SU-DHL-6 (cell line): ENCODE measurements around the gene SLC45A1.

ENCODE experiments used
- H2AFZ ChIP-seq: fragments of 200-600 bp; sonication (generic); 2 replicates; pipeline ENCODE4 v1.6.1; 2014; ENCODE audit warnings: low read depth, mild to moderate bottlenecking, moderate library complexity, mixed read lengths, antibody characterized with exemption, low read length; ENCODE audit not compliant: severe bottlenecking
- H3F3A ChIP-seq: fragments of 200-600 bp; shearing (Covaris generic); 2 replicates; pipeline ENCODE4 v1.6.0; 2016; ENCODE audit warnings: antibody characterized with exemption, mild to moderate bottlenecking; ENCODE audit not compliant: insufficient read depth
- H3K27ac ChIP-seq: fragments of 200-600 bp; sonication (generic); 2 replicates; pipeline ENCODE4 v1.5.1; 2016; ENCODE audit warnings: low read depth, mild to moderate bottlenecking, low read length, moderate library complexity, mixed read lengths
- H3K27me3 ChIP-seq: fragments of 200-600 bp; sonication (generic), shearing (Covaris generic); 2 replicates; pipeline ENCODE4 v1.6.0; 2014; ENCODE audit warnings: mild to moderate bottlenecking, low read length
- H3K36me3 ChIP-seq: fragments of 200-600 bp; sonication (generic); 2 replicates; pipeline ENCODE4 v1.6.1; 2014; ENCODE audit warnings: mild to moderate bottlenecking, low read length, mixed read lengths
- H3K4me2 ChIP-seq: fragments of 300-600, 200-600 bp; shearing (Covaris generic), sonication (generic); 2 replicates; pipeline ENCODE4 v1.6.0; 2014; ENCODE audit warnings: low read length, low read depth, mild to moderate bottlenecking; ENCODE audit not compliant: poor library complexity, severe bottlenecking
- H3K4me3 ChIP-seq: fragments of 200-600 bp; sonication (generic); 2 replicates; pipeline ENCODE4 v1.5.1; 2014; ENCODE audit warnings: antibody characterized with exemption, low read length, mild to moderate bottlenecking, mixed read lengths; ENCODE audit not compliant: insufficient read depth, poor library complexity, severe bottlenecking
- H3K79me2 ChIP-seq: fragments of 200-600 bp; sonication (generic); 2 replicates; pipeline ENCODE4 v1.6.1; 2014; ENCODE audit warnings: mild to moderate bottlenecking, low read length, moderate library complexity; ENCODE audit not compliant: insufficient read depth
- H3K9ac ChIP-seq: fragments of 200-600 bp; sonication (generic); 2 replicates; pipeline ENCODE4 v1.7.0; 2014; ENCODE audit warnings: mild to moderate bottlenecking, low read length
- H3K9me2 ChIP-seq: fragments of 200-600 bp; sonication (generic); replicated peaks from 2 replicates; pipeline ENCODE4 v1.6.1; 2014; ENCODE audit warnings: low read length; ENCODE audit not compliant: insufficient read depth
- H3K9me3 ChIP-seq: fragments of 200-600 bp; sonication (generic); 2 replicates; pipeline ENCODE4 v1.6.1; 2014; ENCODE audit warnings: low read length, mixed read lengths; ENCODE audit not compliant: insufficient read depth
- H4K20me1 ChIP-seq: fragments of 200-600 bp; sonication (generic); 2 replicates; pipeline ENCODE4 v1.6.1; 2014; ENCODE audit warnings: low read depth, mild to moderate bottlenecking, antibody characterized with exemption, low read length, moderate library complexity, mixed read lengths
- EZH2phosphoT487 ChIP-seq: fragments of 200-600 bp; sonication (generic), shearing (Covaris generic); conservative IDR thresholded peaks from 2 replicates; pipeline ENCODE4 v1.6.1; 2018; ENCODE audit warnings: mild to moderate bottlenecking, antibody characterized with exemption, low read length, moderate library complexity, mixed read lengths
- TF ChIP-seq, protein P1 (sequence below): fragments of 200-600 bp; sonication (generic); IDR thresholded peaks from one replicate; pipeline ENCODE4 v1.5.1; 2017; ENCODE audit warnings: antibody characterized with exemption, mild to moderate bottlenecking, low read length, moderate library complexity; ENCODE audit not compliant: insufficient read depth, poor library complexity, severe bottlenecking

The SLC45A1 gene

DNA sequence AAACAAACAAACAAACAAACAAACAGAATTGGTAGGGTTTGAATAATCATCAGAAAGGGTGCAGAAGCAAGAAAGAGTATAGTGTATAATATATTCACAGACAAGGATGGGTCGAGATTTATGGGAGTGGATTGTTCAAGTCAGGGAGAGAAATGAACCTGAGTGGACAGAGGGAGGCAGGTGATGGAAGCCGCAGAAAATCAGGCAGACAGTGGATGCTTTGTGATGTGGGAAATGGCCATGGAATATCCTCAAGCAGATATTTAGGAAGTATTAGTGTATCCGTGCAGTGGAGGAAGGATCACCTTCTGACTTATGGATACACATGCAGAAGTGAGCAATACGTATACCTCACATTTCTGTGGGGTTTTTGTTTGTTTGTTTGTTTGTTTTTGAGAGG, 14.0 kb upstream of the SLC45A1 start:
- no peaks in the 10 kb centered on the region for H3F3A ChIP-seq
- no peaks in the 10 kb centered on the region for H4K20me1 ChIP-seq
- H3K27me3 ChIP-seq, result no peaks in the 10 kb centered on the region
- no peak overlapping the region for H3K9ac ChIP-seq
- H3K36me3 ChIP-seq, result no peaks in the 10 kb centered on the region
- no peaks in the 10 kb centered on the region for H3K9me2 ChIP-seq
- TF ChIP-seq, protein P1, sequence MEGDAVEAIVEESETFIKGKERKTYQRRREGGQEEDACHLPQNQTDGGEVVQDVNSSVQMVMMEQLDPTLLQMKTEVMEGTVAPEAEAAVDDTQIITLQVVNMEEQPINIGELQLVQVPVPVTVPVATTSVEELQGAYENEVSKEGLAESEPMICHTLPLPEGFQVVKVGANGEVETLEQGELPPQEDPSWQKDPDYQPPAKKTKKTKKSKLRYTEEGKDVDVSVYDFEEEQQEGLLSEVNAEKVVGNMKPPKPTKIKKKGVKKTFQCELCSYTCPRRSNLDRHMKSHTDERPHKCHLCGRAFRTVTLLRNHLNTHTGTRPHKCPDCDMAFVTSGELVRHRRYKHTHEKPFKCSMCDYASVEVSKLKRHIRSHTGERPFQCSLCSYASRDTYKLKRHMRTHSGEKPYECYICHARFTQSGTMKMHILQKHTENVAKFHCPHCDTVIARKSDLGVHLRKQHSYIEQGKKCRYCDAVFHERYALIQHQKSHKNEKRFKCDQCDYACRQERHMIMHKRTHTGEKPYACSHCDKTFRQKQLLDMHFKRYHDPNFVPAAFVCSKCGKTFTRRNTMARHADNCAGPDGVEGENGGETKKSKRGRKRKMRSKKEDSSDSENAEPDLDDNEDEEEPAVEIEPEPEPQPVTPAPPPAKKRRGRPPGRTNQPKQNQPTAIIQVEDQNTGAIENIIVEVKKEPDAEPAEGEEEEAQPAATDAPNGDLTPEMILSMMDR, result no peak
- no peak for TF ChIP-seq EZH2phosphoT487
- H3K27ac ChIP-seq, result no peak overlapping the region
- no peak overlapping the region for H3K4me3 ChIP-seq
- no peaks in the 10 kb centered on the region for H3K79me2 ChIP-seq
- no peak overlapping the region for H3K4me2 ChIP-seq
- H3K9me3 ChIP-seq, result no peaks in the 10 kb centered on the region
- H2AFZ ChIP-seq, result no peak overlapping the region

DNA sequence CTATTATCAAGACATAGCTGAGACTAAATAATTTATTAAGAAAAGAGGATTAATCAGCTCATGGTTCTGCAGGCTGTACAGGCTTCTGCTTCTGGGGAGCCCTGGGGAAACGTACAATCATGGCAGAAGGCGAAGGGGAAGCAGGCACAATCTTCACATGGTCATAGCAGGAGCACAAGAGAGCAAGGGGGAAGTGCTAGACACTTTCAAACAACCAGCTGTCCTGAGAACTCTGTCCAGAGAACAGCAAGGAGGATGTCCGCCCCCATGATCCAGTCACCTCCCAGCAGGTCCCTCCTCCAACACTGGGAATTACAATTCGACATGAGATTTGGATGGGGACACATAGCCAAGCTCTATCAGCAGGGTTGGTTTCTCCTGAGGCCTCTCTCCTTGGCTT, 10.3 kb upstream of the SLC45A1 start:
- no peaks in the 10 kb centered on the region for H3K79me2 ChIP-seq
- no peaks in the 10 kb centered on the region for H3F3A ChIP-seq
- H3K4me2 ChIP-seq, result no peak overlapping the region
- no peak overlapping the region for H3K4me3 ChIP-seq
- H3K36me3 ChIP-seq, result no peaks in the 10 kb centered on the region
- TF ChIP-seq, protein P1, result no peak
- no peak for TF ChIP-seq EZH2phosphoT487
- H3K9me3 ChIP-seq, result no peaks in the 10 kb centered on the region
- H2AFZ ChIP-seq, result no peak overlapping the region
- H3K9ac ChIP-seq, result no peak overlapping the region
- H3K9me2 ChIP-seq, result no peaks in the 10 kb centered on the region
- H3K27ac ChIP-seq, result no peak overlapping the region
- H4K20me1 ChIP-seq, result no peaks in the 10 kb centered on the region
- no peaks in the 10 kb centered on the region for H3K27me3 ChIP-seq

DNA sequence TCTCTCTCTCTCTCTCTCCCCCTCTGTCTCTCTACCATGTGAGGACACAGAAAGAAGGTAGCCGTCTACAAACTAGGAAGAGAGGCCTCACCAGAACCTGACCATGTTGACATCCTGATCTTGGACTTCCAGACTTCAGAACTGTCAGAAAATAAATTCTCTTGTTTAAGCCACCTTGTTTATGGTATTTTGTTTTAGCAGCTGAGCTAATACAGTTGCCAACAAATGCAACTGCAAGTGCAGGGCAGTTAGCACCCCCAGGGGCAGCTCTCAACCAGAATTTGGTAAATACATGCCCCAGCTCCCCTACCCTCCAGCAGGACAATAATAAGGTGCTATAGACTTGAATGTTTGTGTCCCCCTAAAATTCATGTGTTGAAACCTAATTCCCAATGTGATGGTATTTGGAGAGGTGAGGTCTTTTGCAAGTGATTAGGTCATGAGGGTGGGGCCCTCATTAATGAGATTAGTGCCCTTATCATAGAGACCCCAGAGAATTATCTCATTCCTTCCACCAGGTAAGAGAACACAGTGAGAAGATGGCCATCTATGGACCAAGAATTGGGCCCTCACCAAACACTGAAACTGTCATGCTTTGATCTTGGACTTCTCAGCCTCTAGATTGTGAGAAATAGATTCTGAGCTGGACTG, 6.7 kb upstream of the SLC45A1 start:
- TF ChIP-seq, protein P1, result no peak
- no peak for TF ChIP-seq EZH2phosphoT487
- H3F3A ChIP-seq, result no peaks in the 10 kb centered on the region
- no peak overlapping the region for H3K9ac ChIP-seq
- no peak overlapping the region for H3K4me2 ChIP-seq
- H3K9me2 ChIP-seq, result no peaks in the 10 kb centered on the region
- no peaks in the 10 kb centered on the region for H3K79me2 ChIP-seq
- H3K27ac ChIP-seq, result no peak overlapping the region
- no peak overlapping the region for H3K4me3 ChIP-seq
- H4K20me1 ChIP-seq, result no peaks in the 10 kb centered on the region
- H3K27me3 ChIP-seq, result no peaks in the 10 kb centered on the region
- no peaks in the 10 kb centered on the region for H3K9me3 ChIP-seq
- H2AFZ ChIP-seq, result no peak overlapping the region
- H3K36me3 ChIP-seq, result no peaks in the 10 kb centered on the region
